Breast epithelium (tissue), 4 donors: ENCODE measurements around the gene TMCC1. TPM values are rescaled to one million over a fixed set of nuclear protein-coding genes. Genes with fewer than 3 reads are reported as not detected.

Experiments used
- DNase-seq, 2 donors: peaks; one replicate each; pipeline ENCODE4 v3.0.0-alpha.2; 2019; ENCODE audit warnings: low spot score in 2 of 2
- H3K27ac ChIP-seq, 2 donors: fragments of 200-600 bp; sonication (generic) in 1 of 2; one replicate each; pipeline ENCODE4 v1.5.1; 2016 to 2019; ENCODE audit warnings: mild to moderate bottlenecking in 1 of 2
- H3K27me3 ChIP-seq, 2 donors: fragments of 200-600 bp; sonication (generic) in 1 of 2; one replicate each; pipeline versions ENCODE4 v1.5.1 to v1.6.0; 2017 to 2019; ENCODE audit warnings: control low read depth in 1 of 2, mild to moderate bottlenecking in 1 of 2
- H3K36me3 ChIP-seq: fragments of 200-600 bp; one replicate; pipeline ENCODE4 v1.5.1; 2019
- H3K4me1 ChIP-seq, 2 donors: fragments of 200-600 bp; sonication (generic); one replicate each; pipeline ENCODE4 v1.5.1; 2016 to 2019; ENCODE audit warnings: control low read depth in 1 of 2
- H3K4me3 ChIP-seq, 3 donors: fragments of 200-600 bp; sonication (generic); 1 replicate in 2 of 3; 2 replicates in 1 of 3; pipeline ENCODE4 v1.5.1; 2016 to 2019; ENCODE audit warnings: mild to moderate bottlenecking in 3 of 3, moderate library complexity in 2 of 3
- H3K9me3 ChIP-seq, 2 donors: fragments of 200-600 bp; sonication (generic) in 1 of 2; one replicate each; pipeline ENCODE4 v1.5.1; 2016 to 2019; ENCODE audit warnings: control low read depth in 1 of 2
- POLR2A ChIP-seq: fragments of 450-650 bp; IDR thresholded peaks from one replicate; pipeline ENCODE4 v1.6.1; 2016; ENCODE audit warnings: antibody characterized with exemption, mild to moderate bottlenecking, moderate library complexity
- POLR2AphosphoS5 ChIP-seq, 3 donors: sonication (generic); formaldehyde crosslinking; IDR thresholded peaks; one replicate each; pipeline ENCODE4 v1.6.1; 2017; ENCODE audit warnings: antibody characterized with exemption in 3 of 3
- intact Hi-C: fragments of 100-400 bp; cut with DNase I; formaldehyde crosslinking; loops from one replicate; pipeline ENCODE4 v1.15.1; 2023; ENCODE audit warnings: low total_unique reads
- total RNA-seq, 3 donors: library from RNA; depleted of rRNA; stranded (reverse); fragments of >200 nt; gene quantifications; one replicate each; pipeline ENCODE4 v1.1.0, GENCODE V29; 2016
- TF ChIP-seq, protein P1 (sequence below), 3 donors: fragments of 450-650 bp; IDR thresholded peaks; one replicate each; pipeline ENCODE4 v1.5.1; 2016 to 2017; ENCODE audit warnings: antibody characterized with exemption in 3 of 3, mild to moderate bottlenecking in 3 of 3, moderate library complexity in 3 of 3

The TMCC1 gene
- total RNA-seq, 3 donors from 2014 or later = 29.4 to 48.1 (median 29.8) TPM

DNA sequence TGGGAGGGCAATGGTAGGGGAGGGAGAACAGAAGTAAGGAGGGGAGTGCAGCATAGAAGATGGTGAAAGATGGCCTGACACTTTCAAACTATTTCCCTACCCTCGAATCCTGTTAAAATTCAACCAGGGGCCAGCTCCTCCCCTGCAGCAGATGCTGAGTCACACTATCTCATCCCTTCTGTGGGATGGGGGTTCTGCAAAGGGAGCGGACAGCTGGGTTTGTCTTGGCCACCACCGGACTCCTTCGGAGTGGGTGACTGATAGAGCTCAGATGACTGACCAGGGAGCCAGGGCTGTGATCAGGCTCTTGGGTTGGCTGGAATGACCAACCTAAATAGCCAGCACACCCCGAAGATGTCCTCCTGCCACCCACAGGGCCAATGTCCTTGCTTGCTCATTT, 33.6 kb upstream of the TMCC1 start:
- H3K27ac ChIP-seq = no peak overlapping the region
- TF ChIP-seq, protein P1, sequence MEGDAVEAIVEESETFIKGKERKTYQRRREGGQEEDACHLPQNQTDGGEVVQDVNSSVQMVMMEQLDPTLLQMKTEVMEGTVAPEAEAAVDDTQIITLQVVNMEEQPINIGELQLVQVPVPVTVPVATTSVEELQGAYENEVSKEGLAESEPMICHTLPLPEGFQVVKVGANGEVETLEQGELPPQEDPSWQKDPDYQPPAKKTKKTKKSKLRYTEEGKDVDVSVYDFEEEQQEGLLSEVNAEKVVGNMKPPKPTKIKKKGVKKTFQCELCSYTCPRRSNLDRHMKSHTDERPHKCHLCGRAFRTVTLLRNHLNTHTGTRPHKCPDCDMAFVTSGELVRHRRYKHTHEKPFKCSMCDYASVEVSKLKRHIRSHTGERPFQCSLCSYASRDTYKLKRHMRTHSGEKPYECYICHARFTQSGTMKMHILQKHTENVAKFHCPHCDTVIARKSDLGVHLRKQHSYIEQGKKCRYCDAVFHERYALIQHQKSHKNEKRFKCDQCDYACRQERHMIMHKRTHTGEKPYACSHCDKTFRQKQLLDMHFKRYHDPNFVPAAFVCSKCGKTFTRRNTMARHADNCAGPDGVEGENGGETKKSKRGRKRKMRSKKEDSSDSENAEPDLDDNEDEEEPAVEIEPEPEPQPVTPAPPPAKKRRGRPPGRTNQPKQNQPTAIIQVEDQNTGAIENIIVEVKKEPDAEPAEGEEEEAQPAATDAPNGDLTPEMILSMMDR (IDR thresholded peaks at IDR 0.05) = no peak
- no peak for TF ChIP-seq POLR2AphosphoS5 (IDR thresholded peaks at IDR 0.05)
- no peak for TF ChIP-seq POLR2A
- no peaks in the 10 kb centered on the region for H3K36me3 ChIP-seq
- H3K4me1 ChIP-seq = no peaks in the 10 kb centered on the region
- peaks cover 12 to 24% of the 10 kb centered on the region in 2 donors for H3K9me3 ChIP-seq
- intact Hi-C loops = no loop called here
- H3K4me3 ChIP-seq = no peak overlapping the region
- no peaks in the 10 kb centered on the region for H3K27me3 ChIP-seq
- DNase-seq = no peak

DNA sequence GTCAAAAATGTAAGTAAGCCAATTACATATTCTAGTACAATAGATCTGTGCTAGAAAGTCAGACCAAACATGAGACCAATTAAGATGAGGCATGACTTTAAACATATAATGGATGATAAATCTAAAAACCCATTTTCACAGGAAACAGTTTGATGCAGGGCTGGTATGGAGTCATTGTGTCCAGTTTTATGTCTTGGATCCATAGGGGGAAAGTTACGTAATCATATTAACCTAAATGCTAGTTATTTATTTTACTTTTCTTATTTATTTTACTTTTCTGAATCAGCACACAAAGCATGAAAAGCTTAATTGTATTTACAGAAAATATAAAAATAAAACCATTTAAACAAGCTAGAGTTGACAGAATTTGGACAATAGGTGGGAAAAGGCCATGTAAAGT, 26.3 kb upstream of the TMCC1 start:
- H3K4me1 ChIP-seq = no peaks in the 10 kb centered on the region
- intact Hi-C loops = no loop called here
- TF ChIP-seq POLR2A (no peak), POLR2AphosphoS5 (IDR thresholded peaks at IDR 0.05) (no peak)
- TF ChIP-seq, protein P1 (IDR thresholded peaks at IDR 0.05) = no peak

DNA sequence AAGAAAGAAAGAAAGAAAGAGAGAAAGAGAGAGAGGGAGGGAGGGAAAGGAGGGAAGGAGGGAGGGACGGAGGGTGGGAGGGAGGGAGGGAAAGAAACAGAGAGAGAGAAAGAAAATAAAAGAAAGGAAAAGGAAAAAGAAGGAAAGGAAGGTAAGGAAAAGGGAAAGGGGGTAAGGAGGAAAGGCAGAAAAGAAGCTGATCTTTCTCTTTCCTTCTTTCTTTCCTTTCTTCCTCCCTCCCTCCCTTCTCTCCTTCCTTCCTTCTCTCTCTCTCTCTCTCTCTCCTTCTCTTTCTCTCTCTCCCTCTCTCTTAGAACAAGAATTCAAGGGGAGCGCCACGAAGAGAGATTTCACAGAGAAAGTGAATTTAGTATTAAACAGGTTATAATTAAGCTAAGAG, 25.8 kb upstream of the TMCC1 start:
- H3K9me3 ChIP-seq = peaks cover 32 to 45% of the 10 kb centered on the region in 2 donors

More for the DNA sequence above, 26.3 kb upstream of the TMCC1 start:
- Histone ChIP-seq H3K27me3 (no peaks in the 10 kb centered on the region), H3K4me3 (no peak overlapping the region), H3K9me3 (peaks cover 32 to 45% of the 10 kb centered on the region in 2 donors), H3K27ac (no peak overlapping the region), H3K36me3 (no peaks in the 10 kb centered on the region)
- DNase-seq = no peak

DNA sequence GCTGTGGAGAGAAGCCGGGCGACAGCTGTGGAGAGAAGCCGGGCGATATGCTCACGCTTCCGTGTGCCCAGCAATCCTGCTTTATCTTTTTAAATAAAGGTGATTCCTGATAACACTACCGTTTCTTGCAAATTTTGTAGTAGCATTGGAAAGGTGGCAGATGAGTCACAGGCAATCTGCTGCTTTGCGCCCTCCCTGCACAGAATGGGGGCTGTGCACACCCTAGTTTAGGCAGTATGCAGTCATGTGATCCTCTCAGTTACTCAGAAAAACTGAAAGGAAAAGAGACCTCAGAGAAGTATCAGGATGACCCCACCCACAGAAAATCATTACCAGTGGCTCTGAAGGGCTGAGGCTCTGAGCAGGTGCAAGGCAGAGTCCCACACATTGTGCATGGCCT, 24.9 kb upstream of the TMCC1 start:
- no peak for DNase-seq
- H3K9me3 ChIP-seq = peaks cover 32 to 45% of the 10 kb centered on the region in 2 donors

More for the DNA sequence above, 25.8 kb upstream of the TMCC1 start:
- Histone ChIP-seq H3K27ac (no peak overlapping the region), H3K4me3 (no peak overlapping the region), H3K36me3 (no peaks in the 10 kb centered on the region), H3K27me3 (no peaks in the 10 kb centered on the region), H3K4me1 (no peaks in the 10 kb centered on the region)
- TF ChIP-seq POLR2AphosphoS5 (IDR thresholded peaks at IDR 0.05) = no peak
- intact Hi-C loops = no loop called here
- no peak for DNase-seq

DNA sequence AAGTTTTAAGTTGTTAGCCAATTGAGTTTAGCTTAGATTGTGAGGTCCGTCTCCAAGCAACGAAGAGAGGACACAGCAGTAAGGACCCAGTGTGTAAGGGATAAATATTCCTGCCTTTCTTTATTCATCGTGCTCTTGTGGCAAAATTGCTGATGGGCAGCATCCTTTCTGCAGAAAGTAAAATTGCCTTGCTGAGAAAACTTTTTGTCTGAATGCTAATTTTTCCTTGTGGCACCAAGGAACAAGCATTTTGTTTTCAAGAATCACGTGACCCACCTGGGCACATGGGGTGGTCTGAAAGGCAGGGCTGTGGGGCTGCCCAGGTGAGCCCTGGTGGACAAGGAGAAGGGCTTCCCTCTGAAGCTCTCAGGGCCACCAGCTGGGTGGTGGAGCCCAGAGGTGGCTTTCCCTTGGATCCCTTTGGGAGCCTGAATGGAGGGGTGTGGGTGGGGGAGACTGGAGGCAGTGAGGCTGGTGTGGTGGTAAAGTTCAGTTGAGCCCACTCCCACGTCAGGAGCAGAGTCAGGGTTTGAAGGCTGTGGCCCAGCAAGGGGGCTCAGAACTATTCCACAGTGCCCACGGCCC, 24.0 kb upstream of the TMCC1 start:
- Histone ChIP-seq H3K4me1 (no peaks in the 10 kb centered on the region), H3K27ac (no peak overlapping the region), H3K27me3 (no peaks in the 10 kb centered on the region), H3K36me3 (no peaks in the 10 kb centered on the region), H3K4me3 (no peak overlapping the region), H3K9me3 (peaks cover 32 to 45% of the 10 kb centered on the region in 2 donors)
- intact Hi-C loops = no loop called here
- TF ChIP-seq POLR2A = no peak
- TF ChIP-seq POLR2AphosphoS5 (IDR thresholded peaks at IDR 0.05) = no peak
- DNase-seq = no peak

More for the DNA sequence above, 24.9 kb upstream of the TMCC1 start:
- Histone ChIP-seq H3K27me3 (no peaks in the 10 kb centered on the region), H3K4me3 (no peak overlapping the region), H3K4me1 (no peaks in the 10 kb centered on the region), H3K36me3 (no peaks in the 10 kb centered on the region), H3K27ac (no peak overlapping the region)
- intact Hi-C loops = no loop called here
- TF ChIP-seq POLR2AphosphoS5 (IDR thresholded peaks at IDR 0.05) = no peak
- TF ChIP-seq POLR2A = no peak
- TF ChIP-seq, protein P1 (IDR thresholded peaks at IDR 0.05) = no peak

DNA sequence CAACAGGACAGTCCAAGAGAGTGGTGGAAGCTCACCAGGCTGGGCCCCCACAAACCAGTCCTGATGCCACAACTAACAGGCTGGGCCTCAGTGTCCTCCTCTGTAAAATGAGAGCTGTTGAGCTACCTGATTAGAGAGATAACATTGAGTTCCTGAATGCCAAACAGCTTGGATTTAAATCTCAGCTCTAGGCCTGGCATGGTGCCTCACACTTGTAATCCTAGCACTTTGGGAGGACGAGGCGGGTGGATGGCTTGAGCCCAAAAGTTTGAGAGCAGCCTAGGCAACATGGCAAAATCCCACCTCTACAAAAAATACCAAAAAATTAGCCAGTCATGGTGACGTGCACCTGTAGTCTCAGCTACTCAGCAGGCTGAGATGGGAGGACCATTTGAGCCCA, 20.1 kb upstream of the TMCC1 start:
- TF ChIP-seq POLR2AphosphoS5 (IDR thresholded peaks at IDR 0.05) (no peak), POLR2A (no peak)
- TF ChIP-seq, protein P1 (IDR thresholded peaks at IDR 0.05) = no peak
- H3K9me3 ChIP-seq = peaks cover 27 to 34% of the 10 kb centered on the region in 2 donors
- H3K4me3 ChIP-seq = no peak overlapping the region
- DNase-seq = no peak
- no peaks in the 10 kb centered on the region for H3K4me1 ChIP-seq
- no peaks in the 10 kb centered on the region for H3K27me3 ChIP-seq
- H3K27ac ChIP-seq = no peak overlapping the region
- H3K36me3 ChIP-seq = no peaks in the 10 kb centered on the region
- intact Hi-C loops = no loop called here
